GM21619 (cell line): ENCODE measurements around the gene C21orf91.

Experiments used
- ATAC-seq: cut with Tn5 transposase; IDR thresholded peaks from one replicate; pipeline ENCODE4 v1.9.1; 2021; ENCODE audit not compliant: unreplicated experiment

The C21orf91 gene

GRCh38 chr21:17798796-17799195 is 20.4 kb downstream of the C21orf91 start:
- ATAC-seq: no peak

- no peak for ATAC-seq
Measured at GRCh38 chr21:17797967-17798366, 21.2 kb downstream of the C21orf91 start.

- no peak for ATAC-seq
Measured at GRCh38 chr21:17796503-17796902, 22.7 kb downstream of the C21orf91 start.

GRCh38 chr21:17796037-17796403 is 23.1 kb downstream of the C21orf91 start:
- no peak for ATAC-seq

GRCh38 chr21:17795146-17796036 is 23.8 kb downstream of the C21orf91 start:
- ATAC-seq: no peak

- ATAC-seq: no peak
Measured at GRCh38 chr21:17794518-17795145, 24.5 kb downstream of the C21orf91 start.

GRCh38 chr21:17793246-17794123 is 25.7 kb downstream of the C21orf91 start:
- no peak for ATAC-seq

- ATAC-seq: no peak
Measured at GRCh38 chr21:17789656-17790055, 29.5 kb downstream of the C21orf91 start.

GRCh38 chr21:17789069-17789468 is 30.1 kb downstream of the C21orf91 start:
- ATAC-seq: no peak

GRCh38 chr21:17786851-17787181 is 32.3 kb downstream of the C21orf91 start:
- ATAC-seq: no peak

GRCh38 chr21:17786071-17786850 is 32.9 kb downstream of the C21orf91 start:
- ATAC-seq: no peak

GRCh38 chr21:17785403-17785788 is 33.8 kb downstream of the C21orf91 start:
- no peak for ATAC-seq

- ATAC-seq: peak; percentile 48
Measured at GRCh38 chr21:17784604-17785402, 34.4 kb downstream of the C21orf91 start.

GRCh38 chr21:17784180-17784598 is 35.0 kb downstream of the C21orf91 start:
- peak; percentile 52 for ATAC-seq

GRCh38 chr21:17783481-17784179 is 35.5 kb downstream of the C21orf91 start:
- peak; percentile 29 for ATAC-seq

GRCh38 chr21:17783003-17783402 is 36.2 kb downstream of the C21orf91 start:
- ATAC-seq: no peak

GRCh38 chr21:17782051-17782450 is 37.1 kb downstream of the C21orf91 start:
- ATAC-seq: no peak

- no peak for ATAC-seq
Measured at GRCh38 chr21:17781524-17781923, 37.6 kb downstream of the C21orf91 start.

GRCh38 chr21:17780539-17780938 is 38.6 kb downstream of the C21orf91 start:
- ATAC-seq: peak; percentile 34
